A549 (cell line): ENCODE measurements around the gene MEG3. TPM values are rescaled to one million over a fixed set of nuclear protein-coding genes. Genes with fewer than 3 reads are reported as not detected.

Experiments
- ATAC-seq, 2 experiments: fragments of 200-7000 bp in 1 of 2; fragments of >200 bp in 1 of 2; cut with Nextera tagmentation in 1 of 2; cut with Tn5 transposase in 1 of 2; 3 replicates each; pipeline versions ENCODE4 v1.8.0 to v1.9.1; 2018 to 2020; ENCODE audit warnings: mild to moderate bottlenecking in 1 of 2, moderate library complexity in 1 of 2
- CTCF ChIA-PET: fragments of 300-600 bp; sonication (Branson Sonifier 250); formaldehyde crosslinking; extraction: SDS; loops from one replicate; lab custom pipeline; 2021; ENCODE audit warnings: antibody characterized with exemption, inconsistent platforms; lab: Yijun Ruan, JAX
- POLR2A ChIA-PET: fragments of 350-600 bp; formaldehyde crosslinking; extraction: SDS; loops from one replicate; lab custom pipeline; 2021; ENCODE audit warnings: antibody characterized with exemption, inconsistent platforms; lab: Yijun Ruan, JAX
- DNase-seq, 2 experiments: peaks; one replicate each; pipeline versions ENCODE4 v3.0.0 to v3.0.0-alpha.2; 2011 to 2016; ENCODE audit warnings: low read depth in 1 of 2, low spot score in 1 of 2
- FAIRE-seq: peaks from 2 replicates; lab custom pipeline; 2011; peaks lifted over from hg19 to GRCh38; lab: Jason Lieb, UNC
- H3K27ac ChIP-seq, 2 experiments: fragments of >200 bp; sonication (Bioruptor Twin); formaldehyde crosslinking; 3 replicates each; pipeline ENCODE4 v1.5.1; 2016 to 2017
- H3K4me1 ChIP-seq: fragments of >200 bp; sonication (Bioruptor Twin); formaldehyde crosslinking; 3 replicates; pipeline ENCODE4 v1.6.1; 2016
- H3K4me2 ChIP-seq: fragments of >200 bp; sonication (Bioruptor Twin); formaldehyde crosslinking; 3 replicates; pipeline ENCODE4 v1.6.1; 2016
- H3K4me3 ChIP-seq: fragments of >200 bp; sonication (Bioruptor Twin); formaldehyde crosslinking; 3 replicates; pipeline ENCODE4 v1.5.1; 2016
- H3K9me3 ChIP-seq: fragments of >200 bp; sonication (Bioruptor Twin); formaldehyde crosslinking; 3 replicates; pipeline ENCODE4 v1.6.1; 2016
- CBX2 ChIP-seq: fragments of 200-600 bp; sonication (generic); IDR thresholded peaks from 2 replicates; pipeline ENCODE4 v1.6.1; 2016; ENCODE audit warnings: low read depth, mild to moderate bottlenecking, borderline replicate concordance
- CEBPB ChIP-seq, 2 experiments: fragments of >200 bp in 1 of 2; sonication (Bioruptor Twin) in 1 of 2; formaldehyde crosslinking in 1 of 2; IDR thresholded peaks; 2 replicates each; pipeline ENCODE4 v1.6.1; 2012 to 2016
- ELK1 ChIP-seq: fragments of 150-350 bp; IDR thresholded peaks from 2 replicates; pipeline ENCODE4 v1.6.1; 2014; ENCODE audit warnings: low read depth, mild to moderate bottlenecking, low read length
- EP300 ChIP-seq, 2 experiments: fragments of >200 bp; sonication (Bioruptor Twin); formaldehyde crosslinking; IDR thresholded peaks; 2 replicates in 1 of 2; 3 replicates in 1 of 2; pipeline ENCODE4 v1.6.1; 2016 to 2017
- FOSL2 ChIP-seq, 2 experiments: fragments of 450-650 bp in 1 of 2; fragments of >200 bp in 1 of 2; sonication (Bioruptor Twin) in 1 of 2; formaldehyde crosslinking; IDR thresholded peaks; 2 replicates each; pipeline versions ENCODE4 v1.5.0 to v1.6.1; 2016 to 2020; ENCODE audit warnings: mild to moderate bottlenecking in 1 of 2, moderate library complexity in 1 of 2
- FOXS1 ChIP-seq: fragments of 250-450 bp; sonication (Bioruptor Pico); IDR thresholded peaks from 2 replicates; pipeline ENCODE4 v1.5.0; 2020; ENCODE audit warnings: mild to moderate bottlenecking, moderate library complexity
- HEYL ChIP-seq: fragments of 250-450 bp; sonication (Bioruptor Pico); IDR thresholded peaks from 2 replicates; pipeline ENCODE4 v1.8.0; 2021; ENCODE audit warnings: mild to moderate bottlenecking, moderate library complexity
- KDM1A ChIP-seq: fragments of 200-600 bp; sonication (generic); IDR thresholded peaks from 2 replicates; pipeline ENCODE4 v1.6.1; 2016; ENCODE audit warnings: low read depth, mild to moderate bottlenecking
- KDM5A ChIP-seq: fragments of 200-600 bp; sonication (generic); IDR thresholded peaks from 2 replicates; pipeline ENCODE4 v1.6.1; 2016; ENCODE audit warnings: antibody characterized with exemption, mild to moderate bottlenecking
- MYC ChIP-seq: IDR thresholded peaks from 2 replicates; pipeline ENCODE4 v1.6.1; 2012; ENCODE audit warnings: mild to moderate bottlenecking, inconsistent platforms, low read length, improper control_type of control experiment, borderline replicate concordance
- POLR2AphosphoS2 ChIP-seq: conservative IDR thresholded peaks from 2 replicates; pipeline ENCODE4 v1.6.1; 2012; ENCODE audit warnings: low read length, improper control_type of control experiment, inconsistent platforms
- RARB ChIP-seq: fragments of 250-450 bp; sonication (Bioruptor Pico); IDR thresholded peaks from 2 replicates; pipeline ENCODE4 v1.8.0; 2021; ENCODE audit warnings: mild to moderate bottlenecking, moderate library complexity
- RCOR1 ChIP-seq: fragments of 150-350 bp; IDR thresholded peaks from 2 replicates; pipeline ENCODE4 v1.6.1; 2014; ENCODE audit warnings: antibody characterized with exemption, low read length, low read depth
- RFX5 ChIP-seq: fragments of 450-650 bp; IDR thresholded peaks from 2 replicates; pipeline ENCODE4 v1.7.1; 2014; ENCODE audit warnings: antibody characterized with exemption, mild to moderate bottlenecking, moderate library complexity
- ZNF302 ChIP-seq: fragments of 250-450 bp; sonication (Bioruptor Pico); IDR thresholded peaks from 2 replicates; pipeline ENCODE4 v1.9.0; 2021; ENCODE audit warnings: inconsistent platforms, mild to moderate bottlenecking, moderate library complexity
- ZSCAN20 ChIP-seq: fragments of 250-450 bp; sonication (Bioruptor Pico); IDR thresholded peaks from 2 replicates; pipeline ENCODE4 v1.8.0; 2022; ENCODE audit warnings: mild to moderate bottlenecking, moderate library complexity
- WGBS: methylation state at CpG from one replicate; pipeline ENCODE4 v1.1.6; 2017; ENCODE audit errors: missing lambda C conversion rate; 5-methylcytosine and 5-hydroxymethylcytosine counted together
- polyA plus RNA-seq, 4 experiments: library from polyadenylated mRNA; depleted of rRNA in 3 of 4; stranded (reverse); fragments of >200 nt; fragmentation: RNase III in 1 of 4; extraction: RNeasy Plus Mini Kit Qiagen cat#74134 plus additional on column Dnase treatment in 1 of 4; gene quantifications; 2 replicates in 3 of 4; 3 replicates in 1 of 4; pipeline ENCODE4 v1.2.3, GENCODE V29; 2011 to 2017

Gene MEG3
- polyA plus RNA-seq, 2 of the 4 experiments (the other 2 are of a cell fraction) = 27.0 to 56.7 TPM

- TF ChIP-seq RCOR1 = no peak
- TF ChIP-seq RARB (CRISPR knock-in tag) = no peak
- no peak for TF ChIP-seq ZNF302 (CRISPR knock-in tag)
- TF ChIP-seq, all 56 proteins: peak for 0
Observed at GRCh38 chr14:100864206-100864605, 38.3 kb downstream of the MEG3 start (continued).

GRCh38 chr14:100864960-100865681 lies 39.2 kb downstream of the MEG3 start:
- DNase-seq = peak in 1 of 2 experiments; percentile 13
- CTCF ChIA-PET = interaction anchor here (0.9 to 2.4 kb wide), 6 partner anchors 10 to 369 kb away, joined by 3 to 9 read pairs (median 4); no protein-coding TSS in a partner anchor
- H3K4me1 ChIP-seq = no peaks in the 10 kb centered on the region
- H3K9me3 ChIP-seq = no peaks in the 10 kb centered on the region; the same call in 2 of the 3 replicates
- 62% methylated on average over 9 of the region's 9 CpGs for WGBS
- H3K27ac ChIP-seq = no peak overlapping the region
- POLR2A ChIA-PET = no interaction called here
- no peak for ATAC-seq
- H3K4me3 ChIP-seq = no peak overlapping the region
- no peak for FAIRE-seq
- no peak for TF ChIP-seq KDM1A
- no peak for TF ChIP-seq RCOR1
- TF ChIP-seq FOXS1 (CRISPR knock-in tag) = no peak
- TF ChIP-seq, all 56 proteins: peak for 0
- H3K4me2 ChIP-seq = no peak overlapping the region

GRCh38 chr14:100865682-100866591 lies 40.0 kb downstream of the MEG3 start:
- TF ChIP-seq CEBPB (IDR thresholded peaks at IDR 0.05) (no peak), MYC (no peak), FOSL2 (IDR thresholded peaks at IDR 0.05) (no peak), FOSL2 (CRISPR knock-in tag; IDR thresholded peaks at IDR 0.05) (no peak), ZSCAN20 (no peak), RARB (CRISPR knock-in tag) (no peak), ELK1 (no peak), KDM5A (no peak), POLR2AphosphoS2 (no peak), RFX5 (no peak), EP300 (IDR thresholded peaks at IDR 0.05) (no peak), CBX2 (no peak), HEYL (no peak)
- Histone ChIP-seq H3K4me1 (no peaks in the 10 kb centered on the region), H3K27ac (no peak overlapping the region), H3K9me3 (no peaks in the 10 kb centered on the region; the same call in 2 of the 3 replicates), H3K4me2 (no peak overlapping the region), H3K4me3 (no peak overlapping the region)
- FAIRE-seq (no peak), ATAC-seq (no peak), DNase-seq (no peak)
- 88% methylated on average over 16 of the region's 22 CpGs for WGBS
- CTCF ChIA-PET = no interaction called here
- POLR2A ChIA-PET = no interaction called here
